Kidney (tissue), 14 donors: ENCODE results near the gene ZNRF3. TPM values are rescaled to one million over a fixed set of nuclear protein-coding genes. Genes with fewer than 3 reads are reported as not detected.

ENCODE experiments used
- DNase-seq, 5 donors: peaks; one replicate each; pipeline ENCODE4 v3.0.0-alpha.2; 2013 to 2020
- FAIRE-seq: peaks from 2 replicates; lab custom pipeline; 2012; peaks lifted over from hg19 to GRCh38; lab: Jason Lieb, UNC
- H3K27ac ChIP-seq, 2 donors: one replicate each; pipeline ENCODE4 v1.7.0; 2013; ENCODE audit warnings: low read depth in 2 of 2, low read length in 2 of 2, inconsistent platforms in 1 of 2
- H3K27me3 ChIP-seq: one replicate; pipeline ENCODE4 v1.7.1; 2013; ENCODE audit warnings: low read length, inconsistent platforms; ENCODE audit not compliant: control insufficient read depth, insufficient read depth
- H3K36me3 ChIP-seq, 3 donors: one replicate each; pipeline versions ENCODE4 v1.7.0 to v1.7.1; 2013; ENCODE audit warnings: low read length in 3 of 3, control low read depth in 1 of 3, inconsistent platforms in 1 of 3; ENCODE audit not compliant: insufficient read depth in 3 of 3, control insufficient read depth in 2 of 3
- H3K4me1 ChIP-seq, 3 donors: one replicate each; pipeline versions ENCODE4 v1.7.0 to v1.7.1; 2013; ENCODE audit warnings: low read length in 3 of 3, inconsistent platforms in 1 of 3, low read depth in 1 of 3; ENCODE audit not compliant: control insufficient read depth in 2 of 3, insufficient read depth in 2 of 3
- H3K4me3 ChIP-seq, 3 donors: one replicate each; pipeline versions ENCODE4 v1.7.0 to v1.8.1; 2013; ENCODE audit warnings: low read length in 3 of 3, control low read depth in 1 of 3, inconsistent platforms in 1 of 3
- H3K9ac ChIP-seq, 3 donors: one replicate each; pipeline versions ENCODE4 v1.7.0 to v1.7.1; 2013; ENCODE audit warnings: low read length in 3 of 3, control low read depth in 1 of 3, inconsistent platforms in 1 of 3
- H3K9me3 ChIP-seq, 3 donors: one replicate each; pipeline versions ENCODE4 v1.7.0 to v1.7.1; 2013; ENCODE audit warnings: low read length in 3 of 3, control low read depth in 1 of 3, inconsistent platforms in 1 of 3; ENCODE audit not compliant: control insufficient read depth in 2 of 3, insufficient read depth in 1 of 3
- intact Hi-C: fragments of 100-400 bp; cut with DNase I; formaldehyde crosslinking; loops from one replicate; pipeline ENCODE4 v1.11.1; 2022
- polyA plus RNA-seq: library from polyadenylated mRNA; stranded (reverse); fragments of 350-450 nt; fragmentation: Illumina TruSeq; extraction: RNeasy Lipid Tissue Mini Kit (QIAGEN cat#74804); gene quantifications from one replicate; pipeline ENCODE4 v1.2.3, GENCODE V29; 2014; ENCODE audit warnings: low read depth, low replicate concordance; ENCODE audit not compliant: insufficient read depth
- total RNA-seq: library from RNA; stranded (reverse); fragmentation: NEBNext Ultra II Directional; extraction: Animal tissue kit (Norgen Biotek cat#: 25700); gene quantifications from one replicate; pipeline ENCODE4 v1.2.1, GENCODE V29; 2021
- TF ChIP-seq, protein P1 (sequence below): IDR thresholded peaks from 3 replicates; pipeline ENCODE4 v1.5.1; 2012; ENCODE audit warnings: mild to moderate bottlenecking, moderate library complexity, borderline replicate concordance; ENCODE audit not compliant: insufficient read depth; ENCODE audit errors: extremely low read depth
- donor health status: control.
- donor health status: control.
- donor health status: control.
- donor health status: control.
- donor health status: control.
- donor health status: DM: yes; HTN: yes; CAD: no.
- donor health status: Normal renal cell carcinoma (clear cell type).

Gene ZNRF3
- total and polyA plus RNA-seq, 2 donors from 2014 or later = 6.8 to 24.4 TPM

GRCh38 chr22:29054251-29054767 lies 170.9 kb downstream of the ZNRF3 start:
- intact Hi-C loops = no loop called here
- FAIRE-seq = no peak

GRCh38 chr22:29055192-29055830 lies 171.9 kb downstream of the ZNRF3 start:
- Histone ChIP-seq H3K36me3 (peaks cover 0 to 7% (median 0%) of the 10 kb centered on the region in 3 donors), H3K4me3 (no peak overlapping the region), H3K27me3 (no peaks in the 10 kb centered on the region), H3K27ac (no peak overlapping the region), H3K9me3 (no peaks in the 10 kb centered on the region), H3K4me1 (no peaks in the 10 kb centered on the region), H3K9ac (no peak overlapping the region)
- TF ChIP-seq, protein P1, sequence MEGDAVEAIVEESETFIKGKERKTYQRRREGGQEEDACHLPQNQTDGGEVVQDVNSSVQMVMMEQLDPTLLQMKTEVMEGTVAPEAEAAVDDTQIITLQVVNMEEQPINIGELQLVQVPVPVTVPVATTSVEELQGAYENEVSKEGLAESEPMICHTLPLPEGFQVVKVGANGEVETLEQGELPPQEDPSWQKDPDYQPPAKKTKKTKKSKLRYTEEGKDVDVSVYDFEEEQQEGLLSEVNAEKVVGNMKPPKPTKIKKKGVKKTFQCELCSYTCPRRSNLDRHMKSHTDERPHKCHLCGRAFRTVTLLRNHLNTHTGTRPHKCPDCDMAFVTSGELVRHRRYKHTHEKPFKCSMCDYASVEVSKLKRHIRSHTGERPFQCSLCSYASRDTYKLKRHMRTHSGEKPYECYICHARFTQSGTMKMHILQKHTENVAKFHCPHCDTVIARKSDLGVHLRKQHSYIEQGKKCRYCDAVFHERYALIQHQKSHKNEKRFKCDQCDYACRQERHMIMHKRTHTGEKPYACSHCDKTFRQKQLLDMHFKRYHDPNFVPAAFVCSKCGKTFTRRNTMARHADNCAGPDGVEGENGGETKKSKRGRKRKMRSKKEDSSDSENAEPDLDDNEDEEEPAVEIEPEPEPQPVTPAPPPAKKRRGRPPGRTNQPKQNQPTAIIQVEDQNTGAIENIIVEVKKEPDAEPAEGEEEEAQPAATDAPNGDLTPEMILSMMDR = no peak
- no peak for FAIRE-seq
- no peak for DNase-seq
- intact Hi-C loops = no loop called here

More at GRCh38 chr22:29054251-29054767, 170.9 kb downstream of the ZNRF3 start:
- H3K36me3 ChIP-seq = peaks cover 0 to 7% (median 0%) of the 10 kb centered on the region in 3 donors
- no peak overlapping the region for H3K4me3 ChIP-seq
- no peak for DNase-seq
- no peaks in the 10 kb centered on the region for H3K4me1 ChIP-seq
- H3K9ac ChIP-seq = no peak overlapping the region
- H3K27me3 ChIP-seq = no peaks in the 10 kb centered on the region
- H3K27ac ChIP-seq = no peak overlapping the region
- H3K9me3 ChIP-seq = no peaks in the 10 kb centered on the region
- TF ChIP-seq, protein P1 = no peak

DNA sequence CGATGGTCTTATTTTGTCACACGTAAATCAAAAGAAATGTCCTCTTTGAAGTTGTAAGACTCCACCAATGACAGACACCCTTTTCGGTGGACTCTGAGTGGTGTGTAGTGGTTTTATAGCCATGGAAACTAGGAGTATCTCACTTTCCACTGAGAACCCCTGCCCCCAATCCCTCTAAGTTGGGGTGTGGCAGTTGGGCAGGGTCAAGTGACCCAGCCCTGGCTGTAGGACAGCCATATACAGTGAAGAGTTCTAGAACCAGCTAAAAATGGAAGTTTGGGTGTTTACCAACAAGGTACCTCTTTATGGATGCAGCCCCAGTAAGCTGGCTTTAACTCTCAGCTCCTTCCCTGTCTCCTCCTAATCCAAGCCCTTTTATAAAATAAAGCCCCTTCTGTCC lies 173.1 kb downstream of the ZNRF3 start:
- no peaks in the 10 kb centered on the region for H3K36me3 ChIP-seq
- intact Hi-C loops = no loop called here
- H3K9ac ChIP-seq = no peak overlapping the region
- H3K27ac ChIP-seq = no peak overlapping the region
- H3K9me3 ChIP-seq = no peaks in the 10 kb centered on the region
- no peak overlapping the region for H3K4me3 ChIP-seq
- DNase-seq (no peak), FAIRE-seq (no peak)
- H3K4me1 ChIP-seq = no peaks in the 10 kb centered on the region
- TF ChIP-seq, protein P1 = no peak
- no peaks in the 10 kb centered on the region for H3K27me3 ChIP-seq
